Heart left ventricle (tissue), 13 donors: ENCODE data around the gene USE1.

Experiments used
- POLR2A ChIP-seq, 2 donors: fragments of 450-650 bp; IDR thresholded peaks; one replicate each; pipeline ENCODE4 v1.6.1; 2017; ENCODE audit warnings: antibody characterized with exemption in 2 of 2, mild to moderate bottlenecking in 2 of 2, moderate library complexity in 2 of 2
- TF ChIP-seq, protein P1 (sequence below), 12 donors: fragments of 200-600 bp; sonication (generic) in 4 of 12; IDR thresholded peaks; one replicate each; pipeline versions ENCODE4 v1.5.0 to v1.8.0; 2018 to 2022; ENCODE audit warnings: antibody characterized with exemption in 12 of 12, mild to moderate bottlenecking in 5 of 12
- donor health status: ischemic (EF 13 %, LVEDD 7.1; RV severe dilation, severe dysfunction).
- donor health status: DM: no; HTN: yes; CAD: no.
- donor health status: DM: no; HTN: no; CAD: no.
- donor health status: ischemic (EF 25% LVEDD 6.9; RV normal size, moderate dysfunction).
- donor health status: ischemic (EF 25% LVEDD 5.7; RV mildly dilated, moderate dysfunction).
- donor health status: ischemic (EF 35%, LVEDD 5.7; RV mildly dilated, moderate dysfunction).
- donor health status: nonischemic (EF 11% LVEDD 7.7; RV severe dilation, severe dysfunction).
- donor health status: DM: yes; HTN: yes; CAD: no.
- donor health status: PGD.
- donor health status: ischemic (EF 29% LVEDD 5.4; RV normal size, mild dysfunction).
- donor health status: nonischemic (EF 23%, LVEDD 6.1; RV moderate dilation, normal function).

DNA sequence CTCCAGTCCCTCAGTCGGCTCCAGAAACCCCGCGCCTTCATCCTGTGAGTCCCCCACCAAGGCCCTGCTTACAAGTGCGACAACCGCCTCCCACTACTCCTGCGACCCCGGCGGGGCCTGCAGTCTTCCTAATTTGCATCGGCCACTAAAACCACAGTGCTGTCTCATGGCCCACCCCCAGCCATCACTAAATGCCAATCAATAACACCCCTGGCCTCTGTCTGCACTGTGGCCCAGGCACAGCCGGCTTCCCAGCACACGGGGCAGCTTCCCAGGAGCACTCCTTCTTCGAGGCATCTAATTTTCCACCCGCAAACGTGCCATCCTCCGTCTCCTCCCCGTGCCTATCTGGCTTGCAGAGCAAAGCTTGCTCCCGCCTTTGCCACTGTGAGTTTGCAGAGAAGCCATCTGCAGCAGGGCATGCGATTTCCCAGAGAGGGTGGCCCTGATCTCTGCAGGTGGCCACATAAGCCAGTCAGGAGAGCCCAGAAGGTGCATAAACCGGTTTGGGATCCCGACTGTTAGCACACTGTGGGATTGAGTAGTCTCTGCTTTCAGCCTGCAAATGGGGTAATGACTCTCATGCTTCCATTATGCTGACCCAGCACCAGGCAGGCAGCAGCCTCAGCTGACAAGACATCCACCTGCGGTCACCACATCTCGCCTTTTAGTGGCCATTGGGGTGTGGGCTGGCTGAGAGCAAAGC is 34.0 kb upstream of the USE1 start:
- TF ChIP-seq POLR2A (IDR thresholded peaks at IDR 0.05): no peak
- TF ChIP-seq, protein P1, sequence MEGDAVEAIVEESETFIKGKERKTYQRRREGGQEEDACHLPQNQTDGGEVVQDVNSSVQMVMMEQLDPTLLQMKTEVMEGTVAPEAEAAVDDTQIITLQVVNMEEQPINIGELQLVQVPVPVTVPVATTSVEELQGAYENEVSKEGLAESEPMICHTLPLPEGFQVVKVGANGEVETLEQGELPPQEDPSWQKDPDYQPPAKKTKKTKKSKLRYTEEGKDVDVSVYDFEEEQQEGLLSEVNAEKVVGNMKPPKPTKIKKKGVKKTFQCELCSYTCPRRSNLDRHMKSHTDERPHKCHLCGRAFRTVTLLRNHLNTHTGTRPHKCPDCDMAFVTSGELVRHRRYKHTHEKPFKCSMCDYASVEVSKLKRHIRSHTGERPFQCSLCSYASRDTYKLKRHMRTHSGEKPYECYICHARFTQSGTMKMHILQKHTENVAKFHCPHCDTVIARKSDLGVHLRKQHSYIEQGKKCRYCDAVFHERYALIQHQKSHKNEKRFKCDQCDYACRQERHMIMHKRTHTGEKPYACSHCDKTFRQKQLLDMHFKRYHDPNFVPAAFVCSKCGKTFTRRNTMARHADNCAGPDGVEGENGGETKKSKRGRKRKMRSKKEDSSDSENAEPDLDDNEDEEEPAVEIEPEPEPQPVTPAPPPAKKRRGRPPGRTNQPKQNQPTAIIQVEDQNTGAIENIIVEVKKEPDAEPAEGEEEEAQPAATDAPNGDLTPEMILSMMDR (IDR thresholded peaks at IDR 0.05): no peak
